Ishikawa (cell line): ENCODE results near the gene EHHADH.

Experiments used
- CEBPB ChIP-seq: IDR thresholded peaks from 2 replicates; pipeline ENCODE4 v1.6.1; 2012
- CREB1 ChIP-seq: IDR thresholded peaks from 2 replicates; pipeline ENCODE4 v1.6.1; 2012; ENCODE audit warnings: low read depth
- EGR1 ChIP-seq: IDR thresholded peaks from 2 replicates; pipeline ENCODE4 v1.6.1; 2012
- EP300 ChIP-seq: IDR thresholded peaks from 2 replicates; pipeline ENCODE4 v1.6.1; 2012; ENCODE audit warnings: borderline replicate concordance
- FOXM1 ChIP-seq: IDR thresholded peaks from 2 replicates; pipeline ENCODE4 v1.6.1; 2012; ENCODE audit warnings: low read depth, borderline replicate concordance
- MAX ChIP-seq: IDR thresholded peaks from 2 replicates; pipeline ENCODE4 v1.6.1; 2012
- NFIC ChIP-seq: IDR thresholded peaks from 2 replicates; pipeline ENCODE4 v1.6.1; 2012
- RAD21 ChIP-seq: IDR thresholded peaks from 2 replicates; pipeline ENCODE4 v1.6.1; 2012; ENCODE audit warnings: low read depth
- TAF1 ChIP-seq: IDR thresholded peaks from 2 replicates; pipeline ENCODE4 v1.6.1; 2012; ENCODE audit warnings: low read depth, mild to moderate bottlenecking
- TCF12 ChIP-seq: IDR thresholded peaks from 2 replicates; pipeline ENCODE4 v1.6.1; 2012; ENCODE audit warnings: low read depth
- TEAD4 ChIP-seq: IDR thresholded peaks from 2 replicates; pipeline ENCODE4 v1.6.1; 2012
- USF1 ChIP-seq: IDR thresholded peaks from 2 replicates; pipeline ENCODE4 v1.6.1; 2012
- YY1 ChIP-seq: IDR thresholded peaks from 2 replicates; pipeline ENCODE4 v1.6.1; 2012; ENCODE audit warnings: low read depth
- ZBTB7A ChIP-seq: IDR thresholded peaks from 2 replicates; pipeline ENCODE4 v1.6.1; 2012; ENCODE audit warnings: low read depth
- TF ChIP-seq, protein P1 (sequence below): IDR thresholded peaks from 2 replicates; pipeline ENCODE4 v1.6.1; 2012; ENCODE audit warnings: low read depth, mild to moderate bottlenecking

Gene EHHADH

GRCh38 chr3:185257334-185257733 is 3.5 kb upstream of the EHHADH start:
- no peak for TF ChIP-seq EP300
- TF ChIP-seq MAX: no peak
- no peak for TF ChIP-seq TCF12
- TF ChIP-seq, protein P1, sequence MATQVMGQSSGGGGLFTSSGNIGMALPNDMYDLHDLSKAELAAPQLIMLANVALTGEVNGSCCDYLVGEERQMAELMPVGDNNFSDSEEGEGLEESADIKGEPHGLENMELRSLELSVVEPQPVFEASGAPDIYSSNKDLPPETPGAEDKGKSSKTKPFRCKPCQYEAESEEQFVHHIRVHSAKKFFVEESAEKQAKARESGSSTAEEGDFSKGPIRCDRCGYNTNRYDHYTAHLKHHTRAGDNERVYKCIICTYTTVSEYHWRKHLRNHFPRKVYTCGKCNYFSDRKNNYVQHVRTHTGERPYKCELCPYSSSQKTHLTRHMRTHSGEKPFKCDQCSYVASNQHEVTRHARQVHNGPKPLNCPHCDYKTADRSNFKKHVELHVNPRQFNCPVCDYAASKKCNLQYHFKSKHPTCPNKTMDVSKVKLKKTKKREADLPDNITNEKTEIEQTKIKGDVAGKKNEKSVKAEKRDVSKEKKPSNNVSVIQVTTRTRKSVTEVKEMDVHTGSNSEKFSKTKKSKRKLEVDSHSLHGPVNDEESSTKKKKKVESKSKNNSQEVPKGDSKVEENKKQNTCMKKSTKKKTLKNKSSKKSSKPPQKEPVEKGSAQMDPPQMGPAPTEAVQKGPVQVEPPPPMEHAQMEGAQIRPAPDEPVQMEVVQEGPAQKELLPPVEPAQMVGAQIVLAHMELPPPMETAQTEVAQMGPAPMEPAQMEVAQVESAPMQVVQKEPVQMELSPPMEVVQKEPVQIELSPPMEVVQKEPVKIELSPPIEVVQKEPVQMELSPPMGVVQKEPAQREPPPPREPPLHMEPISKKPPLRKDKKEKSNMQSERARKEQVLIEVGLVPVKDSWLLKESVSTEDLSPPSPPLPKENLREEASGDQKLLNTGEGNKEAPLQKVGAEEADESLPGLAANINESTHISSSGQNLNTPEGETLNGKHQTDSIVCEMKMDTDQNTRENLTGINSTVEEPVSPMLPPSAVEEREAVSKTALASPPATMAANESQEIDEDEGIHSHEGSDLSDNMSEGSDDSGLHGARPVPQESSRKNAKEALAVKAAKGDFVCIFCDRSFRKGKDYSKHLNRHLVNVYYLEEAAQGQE: no peak
- TF ChIP-seq YY1: no peak
- TF ChIP-seq CREB1: no peak
- TF ChIP-seq USF1: no peak
- no peak for TF ChIP-seq EGR1
- no peak for TF ChIP-seq CEBPB

GRCh38 chr3:185254799-185255198 is 950 bp upstream of the EHHADH start:
- TF ChIP-seq YY1: no peak
- no peak for TF ChIP-seq EP300
- TF ChIP-seq EGR1: no peak
- no peak for TF ChIP-seq ZBTB7A
- no peak for TF ChIP-seq RAD21
- TF ChIP-seq TEAD4: no peak
- no peak for TF ChIP-seq CEBPB
- no peak for TF ChIP-seq TCF12
- TF ChIP-seq CREB1: no peak
- TF ChIP-seq, protein P1: no peak
- TF ChIP-seq USF1: no peak
- TF ChIP-seq FOXM1: no peak
- TF ChIP-seq TAF1: no peak
- no peak for TF ChIP-seq NFIC
- TF ChIP-seq MAX: no peak

DNA sequence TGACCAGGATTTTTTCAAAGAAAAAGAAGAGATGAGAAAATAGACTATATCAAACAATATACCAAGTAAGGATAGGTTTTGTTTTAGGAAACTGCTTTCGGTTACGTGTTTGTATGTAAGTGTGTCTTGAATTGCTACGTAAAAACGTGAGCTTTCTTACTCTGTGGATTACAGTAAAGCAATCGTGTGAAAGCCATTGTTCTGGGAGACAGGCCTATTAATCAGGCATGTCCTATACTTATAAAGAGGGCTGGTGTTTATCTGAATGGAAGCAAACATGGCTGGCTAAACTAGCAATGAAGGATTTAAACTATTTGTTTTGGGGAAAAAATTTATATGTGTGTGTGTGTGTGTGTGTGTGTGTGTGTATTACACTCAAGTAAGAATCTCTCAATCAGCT is 2.6 kb downstream of the EHHADH start:
- TF ChIP-seq CEBPB: no peak
- TF ChIP-seq YY1: no peak
- no peak for TF ChIP-seq FOXM1

DNA sequence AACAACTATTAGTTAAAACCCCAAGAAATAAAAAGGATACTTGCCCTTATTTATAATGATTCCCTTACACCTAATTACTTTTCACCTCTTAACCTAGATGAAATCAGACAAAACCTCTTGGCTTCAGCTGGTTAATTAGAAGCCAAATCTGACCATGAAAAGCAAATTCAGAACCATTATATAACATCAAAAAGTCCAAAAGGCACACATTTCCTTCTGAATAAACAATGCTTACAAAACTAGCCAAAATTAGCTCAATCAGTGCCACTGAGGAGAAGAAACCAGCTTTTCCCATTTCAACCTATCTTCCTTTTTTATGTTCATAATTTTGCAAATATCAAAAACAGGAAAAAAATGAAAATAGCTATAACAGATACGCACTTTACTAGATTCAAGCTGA is 3.2 kb downstream of the EHHADH start:
- no peak for TF ChIP-seq ZBTB7A

- TF ChIP-seq YY1 (no peak), CREB1 (no peak), TCF12 (no peak), USF1 (no peak), EP300 (no peak), EGR1 (no peak), ZBTB7A (no peak), TAF1 (no peak), CEBPB (no peak), FOXM1 (no peak), MAX (no peak), RAD21 (no peak), TEAD4 (no peak), NFIC (no peak)
- TF ChIP-seq, protein P1: no peak
Measured at GRCh38 chr3:185250247-185250646, 3.6 kb downstream of the EHHADH start.
